ENCODE data around the gene FRMD7. TPM values are rescaled to one million over a fixed set of nuclear protein-coding genes. Genes with fewer than 3 reads are reported as not detected.

The FRMD7 gene, protein sequence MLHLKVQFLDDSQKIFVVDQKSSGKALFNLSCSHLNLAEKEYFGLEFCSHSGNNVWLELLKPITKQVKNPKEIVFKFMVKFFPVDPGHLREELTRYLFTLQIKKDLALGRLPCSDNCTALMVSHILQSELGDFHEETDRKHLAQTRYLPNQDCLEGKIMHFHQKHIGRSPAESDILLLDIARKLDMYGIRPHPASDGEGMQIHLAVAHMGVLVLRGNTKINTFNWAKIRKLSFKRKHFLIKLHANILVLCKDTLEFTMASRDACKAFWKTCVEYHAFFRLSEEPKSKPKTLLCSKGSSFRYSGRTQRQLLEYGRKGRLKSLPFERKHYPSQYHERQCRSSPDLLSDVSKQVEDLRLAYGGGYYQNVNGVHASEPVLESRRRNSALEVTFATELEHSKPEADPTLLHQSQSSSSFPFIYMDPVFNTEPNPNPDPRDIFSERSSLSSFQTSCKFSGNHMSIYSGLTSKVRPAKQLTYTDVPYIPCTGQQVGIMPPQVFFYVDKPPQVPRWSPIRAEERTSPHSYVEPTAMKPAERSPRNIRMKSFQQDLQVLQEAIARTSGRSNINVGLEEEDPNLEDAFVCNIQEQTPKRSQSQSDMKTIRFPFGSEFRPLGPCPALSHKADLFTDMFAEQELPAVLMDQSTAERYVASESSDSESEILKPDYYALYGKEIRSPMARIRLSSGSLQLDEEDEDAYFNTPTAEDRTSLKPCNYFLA
- not detected in 2 replicates for total RNA-seq

DNA sequence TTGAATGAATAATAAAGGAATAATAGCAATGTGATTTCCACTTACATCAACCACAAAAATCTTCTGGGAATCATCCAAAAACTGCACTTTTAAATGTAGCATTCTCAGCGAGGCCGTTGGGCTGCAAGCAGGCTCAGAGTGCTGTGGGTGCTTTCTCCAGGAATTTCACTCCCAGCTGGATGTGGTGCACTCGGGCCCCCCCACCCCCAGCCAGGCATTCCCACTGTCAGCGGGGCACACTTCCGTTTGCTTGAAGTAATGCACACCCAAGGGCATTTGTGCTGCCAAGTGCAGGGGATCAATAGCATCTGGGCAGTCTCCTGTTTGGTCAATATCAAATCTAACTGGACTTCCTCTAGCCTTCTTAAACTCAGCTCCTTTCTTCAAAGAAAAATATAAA is at the start of gene FRMD7:
TSS of gene FRMD7 (minus strand) at position 278 of the 400 bp plus-strand sequence. CDS start at position 102, 176 bp downstream.

Other genes with a start within 250 kb of the FRMD7 start
- gene STK26, start 104.7 kb downstream of the FRMD7 start, total RNA-seq = 9.4 and 16.9 TPM in 2 replicates
- 21.4 and 32.2 TPM in 2 replicates for gene RAP2C, start 91.4 kb upstream of the FRMD7 start, total RNA-seq

Measured in epithelial cell of umbilical artery (primary cell).